LHCN-M2 (cell line): ENCODE data around the gene GATM. TPM values are rescaled to one million over a fixed set of nuclear protein-coding genes. Genes with fewer than 3 reads are reported as not detected.

Experiments used
- total RNA-seq: library from RNA; depleted of rRNA; stranded (reverse); fragments of >200 nt; gene quantifications from 2 replicates; pipeline ENCODE4 v1.2.3, GENCODE V29; 2014; rRNA removed

The GATM gene
- total RNA-seq, 1 experiment from 2014 or later = 0.98 TPM

Other genes starting within 250 kb of the GATM start
- not detected in 2 replicates for gene DUOXA1, start 248.7 kb downstream of the GATM start, total RNA-seq
- gene DUOX1, start 248.6 kb downstream of the GATM start, total RNA-seq = under 0.01 and 0.06 TPM in 2 replicates
- 8.8 and 14.2 TPM in 2 replicates for gene SHF, start 190.6 kb downstream of the GATM start, total RNA-seq
- gene SLC28A2, start 126.3 kb downstream of the GATM start, total RNA-seq = not detected in 2 replicates
- gene SLC30A4, start 144.2 kb upstream of the GATM start, total RNA-seq = 4.7 and 6.7 TPM in 2 replicates
- gene BLOC1S6, start 208.8 kb upstream of the GATM start, total RNA-seq = 77.1 and 80.0 TPM in 2 replicates